Measurements from ENCODE around the gene ACIN1.

ACIN1 gene

GRCh38 chr14:23126548-23127278 lies 31.8 kb upstream of the ACIN1 start:
- Histone ChIP-seq H4K8ac (ENCODE audit: low read depth, low read length) (no peak overlapping the region), H3K23ac (ENCODE audit: low read depth, low read length, poor library complexity) (no peak overlapping the region), H3K9me3 (replicated peaks in 1 of 2; ENCODE audit: control insufficient read depth in 2 of 2, insufficient read depth in 1 of 2, low read depth in 1 of 2, low read length in 2 of 2) (peaks cover 0 to 2% of the 10 kb centered on the region in 2 donors), H3K4me3 (ENCODE audit: low read length in 2 of 2) (no peak overlapping the region), H2BK120ac (ENCODE audit: low read depth, low read length) (no peak overlapping the region), H3K14ac (ENCODE audit: low read length) (no peak overlapping the region), H3K18ac (ENCODE audit: low read length) (no peak overlapping the region), H3K4ac (ENCODE audit: low read length) (no peak overlapping the region), H2BK15ac (ENCODE audit: low read length) (no peak overlapping the region), H2BK5ac (ENCODE audit: low read length) (no peak overlapping the region), H3K79me1 (ENCODE audit: low read depth, low read length) (no peaks in the 10 kb centered on the region), H3K9ac (ENCODE audit: low read depth, low read length, poor library complexity) (no peak overlapping the region), H4K91ac (ENCODE audit: low read depth, low read length, poor library complexity) (no peak overlapping the region), H2BK12ac (ENCODE audit: low read length) (no peak overlapping the region), H3K36me3 (replicated peaks in 1 of 2; ENCODE audit: control insufficient read depth in 2 of 2, insufficient read depth in 2 of 2, low read length in 2 of 2) (peaks cover 0 to 10% of the 10 kb centered on the region in 2 donors), H3K27me3 (ENCODE audit: control insufficient read depth in 3 of 3, insufficient read depth in 3 of 3, low read depth in 1 of 3, low read length in 3 of 3) (no peaks in the 10 kb centered on the region), H3K27ac (replicated peaks; ENCODE audit: low read length) (no peak overlapping the region), H2AFZ (ENCODE audit: low read length) (no peak overlapping the region), H3K4me1 (ENCODE audit: control insufficient read depth in 2 of 2, insufficient read depth in 1 of 2, low read depth in 1 of 2, low read length in 2 of 2) (peaks cover 0 to 3% of the 10 kb centered on the region in 2 donors), H3K4me2 (ENCODE audit: insufficient read depth, low read length, poor library complexity, severe bottlenecking) (no peak overlapping the region), H2AK5ac (ENCODE audit: low read depth, low read length) (no peak overlapping the region)
- no CpG with 5 or more reads among the region's 8 CpGs for WGBS, 2 donors (ENCODE audit: extremely low coverage in 2 of 2, insufficient read length in 2 of 2, insufficient replicate concordance in 1 of 2)
- no peak for DNase-seq (ENCODE audit: low spot score)

GRCh38 chr14:23125933-23126524 lies 31.1 kb upstream of the ACIN1 start:
- no peak overlapping the region for H2AFZ ChIP-seq (ENCODE audit: low read length)
- H3K4me2 ChIP-seq (ENCODE audit: insufficient read depth, low read length, poor library complexity, severe bottlenecking) = no peak overlapping the region
- no peak overlapping the region for H2BK15ac ChIP-seq (ENCODE audit: low read length)
- no peak overlapping the region for H3K4ac ChIP-seq (ENCODE audit: low read length)
- H3K79me1 ChIP-seq (ENCODE audit: low read depth, low read length) = no peaks in the 10 kb centered on the region
- no peak overlapping the region for H3K27ac ChIP-seq (replicated peaks; ENCODE audit: low read length)
- no peak overlapping the region for H3K14ac ChIP-seq (ENCODE audit: low read length)
- H3K18ac ChIP-seq (ENCODE audit: low read length) = no peak overlapping the region
- no peak overlapping the region for H2AK5ac ChIP-seq (ENCODE audit: low read depth, low read length)
- H2BK120ac ChIP-seq (ENCODE audit: low read depth, low read length) = no peak overlapping the region
- no peak overlapping the region for H2BK5ac ChIP-seq (ENCODE audit: low read length)
- H2BK12ac ChIP-seq (ENCODE audit: low read length) = no peak overlapping the region
- WGBS, 2 donors (ENCODE audit: extremely low coverage in 2 of 2, insufficient read length in 2 of 2, insufficient replicate concordance in 1 of 2) = no CpG with 5 or more reads among the region's 9 CpGs
- H3K23ac ChIP-seq (ENCODE audit: low read depth, low read length, poor library complexity) = no peak overlapping the region
- peaks cover 0 to 2% of the 10 kb centered on the region in 2 donors for H3K9me3 ChIP-seq (replicated peaks in 1 of 2; ENCODE audit: control insufficient read depth in 2 of 2, insufficient read depth in 1 of 2, low read depth in 1 of 2, low read length in 2 of 2)
- H3K4me1 ChIP-seq (ENCODE audit: control insufficient read depth in 2 of 2, insufficient read depth in 1 of 2, low read depth in 1 of 2, low read length in 2 of 2) = peaks cover 3 to 5% of the 10 kb centered on the region in 2 donors
- H3K27me3 ChIP-seq (ENCODE audit: control insufficient read depth in 3 of 3, insufficient read depth in 3 of 3, low read depth in 1 of 3, low read length in 3 of 3) = no peaks in the 10 kb centered on the region
- H3K36me3 ChIP-seq (replicated peaks in 1 of 2; ENCODE audit: control insufficient read depth in 2 of 2, insufficient read depth in 2 of 2, low read length in 2 of 2) = peaks cover 0 to 6% of the 10 kb centered on the region in 2 donors
- H3K9ac ChIP-seq (ENCODE audit: low read depth, low read length, poor library complexity) = no peak overlapping the region
- no peak overlapping the region for H4K91ac ChIP-seq (ENCODE audit: low read depth, low read length, poor library complexity)
- DNase-seq (ENCODE audit: low spot score) = no peak
- H3K4me3 ChIP-seq (ENCODE audit: low read length in 2 of 2) = no peak overlapping the region
- no peak overlapping the region for H4K8ac ChIP-seq (ENCODE audit: low read depth, low read length)

- H3K4me2 ChIP-seq (ENCODE audit: insufficient read depth, low read length, poor library complexity, severe bottlenecking) = no peak overlapping the region
- H2BK15ac ChIP-seq (ENCODE audit: low read length) = no peak overlapping the region
- H4K8ac ChIP-seq (ENCODE audit: low read depth, low read length) = no peak overlapping the region
- WGBS, 2 donors (ENCODE audit: extremely low coverage in 2 of 2, insufficient read length in 2 of 2, insufficient replicate concordance in 1 of 2) = 100% methylated on average over 1 of the region's 3 CpGs
- H2AFZ ChIP-seq (ENCODE audit: low read length) = no peak overlapping the region
- H3K4me1 ChIP-seq (ENCODE audit: control insufficient read depth in 2 of 2, insufficient read depth in 1 of 2, low read depth in 1 of 2, low read length in 2 of 2) = peaks cover 4 to 5% of the 10 kb centered on the region in 2 donors
- no peak for DNase-seq (ENCODE audit: low spot score)
- H3K36me3 ChIP-seq (replicated peaks in 1 of 2; ENCODE audit: control insufficient read depth in 2 of 2, insufficient read depth in 2 of 2, low read length in 2 of 2) = peaks cover 0 to 6% of the 10 kb centered on the region in 2 donors
- H3K4me3 ChIP-seq (ENCODE audit: low read length in 2 of 2) = no peak overlapping the region
- no peak overlapping the region for H2AK5ac ChIP-seq (ENCODE audit: low read depth, low read length)
- H2BK12ac ChIP-seq (ENCODE audit: low read length) = no peak overlapping the region
- H3K14ac ChIP-seq (ENCODE audit: low read length) = no peak overlapping the region
- no peak overlapping the region for H3K18ac ChIP-seq (ENCODE audit: low read length)
- H3K4ac ChIP-seq (ENCODE audit: low read length) = no peak overlapping the region
- no peak overlapping the region for H3K9ac ChIP-seq (ENCODE audit: low read depth, low read length, poor library complexity)
- H3K9me3 ChIP-seq (replicated peaks in 1 of 2; ENCODE audit: control insufficient read depth in 2 of 2, insufficient read depth in 1 of 2, low read depth in 1 of 2, low read length in 2 of 2) = peaks cover 0 to 2% of the 10 kb centered on the region in 2 donors
- H3K27me3 ChIP-seq (ENCODE audit: control insufficient read depth in 3 of 3, insufficient read depth in 3 of 3, low read depth in 1 of 3, low read length in 3 of 3) = no peaks in the 10 kb centered on the region
- no peak overlapping the region for H2BK120ac ChIP-seq (ENCODE audit: low read depth, low read length)
- H3K23ac ChIP-seq (ENCODE audit: low read depth, low read length, poor library complexity) = no peak overlapping the region
- H2BK5ac ChIP-seq (ENCODE audit: low read length) = no peak overlapping the region
- H4K91ac ChIP-seq (ENCODE audit: low read depth, low read length, poor library complexity) = no peak overlapping the region
- no peak overlapping the region for H3K27ac ChIP-seq (replicated peaks; ENCODE audit: low read length)
- no peaks in the 10 kb centered on the region for H3K79me1 ChIP-seq (ENCODE audit: low read depth, low read length)
Observed at GRCh38 chr14:23125011-23125410, 30.1 kb upstream of the ACIN1 start.

- H2BK120ac ChIP-seq (ENCODE audit: low read depth, low read length) = no peak overlapping the region
- no peak overlapping the region for H3K14ac ChIP-seq (ENCODE audit: low read length)
- no peak overlapping the region for H2AFZ ChIP-seq (ENCODE audit: low read length)
- H3K4ac ChIP-seq (ENCODE audit: low read length) = no peak overlapping the region
- no peak overlapping the region for H2BK5ac ChIP-seq (ENCODE audit: low read length)
- no peak overlapping the region for H3K4me2 ChIP-seq (ENCODE audit: insufficient read depth, low read length, poor library complexity, severe bottlenecking)
- H4K91ac ChIP-seq (ENCODE audit: low read depth, low read length, poor library complexity) = no peak overlapping the region
- no peak for DNase-seq (ENCODE audit: low spot score)
- H2AK5ac ChIP-seq (ENCODE audit: low read depth, low read length) = no peak overlapping the region
- H3K4me3 ChIP-seq (ENCODE audit: low read length in 2 of 2) = no peak overlapping the region
- no peak overlapping the region for H2BK15ac ChIP-seq (ENCODE audit: low read length)
- H3K27ac ChIP-seq (replicated peaks; ENCODE audit: low read length) = no peak overlapping the region
- H3K9me3 ChIP-seq (replicated peaks in 1 of 2; ENCODE audit: control insufficient read depth in 2 of 2, insufficient read depth in 1 of 2, low read depth in 1 of 2, low read length in 2 of 2) = peaks cover 0 to 2% of the 10 kb centered on the region in 2 donors
- H3K18ac ChIP-seq (ENCODE audit: low read length) = no peak overlapping the region
- H3K79me1 ChIP-seq (ENCODE audit: low read depth, low read length) = no peaks in the 10 kb centered on the region
- no peak overlapping the region for H3K23ac ChIP-seq (ENCODE audit: low read depth, low read length, poor library complexity)
- no peak overlapping the region for H3K9ac ChIP-seq (ENCODE audit: low read depth, low read length, poor library complexity)
- no CpG with 5 or more reads among the region's 13 CpGs for WGBS, 2 donors (ENCODE audit: extremely low coverage in 2 of 2, insufficient read length in 2 of 2, insufficient replicate concordance in 1 of 2)
- H3K27me3 ChIP-seq (ENCODE audit: control insufficient read depth in 3 of 3, insufficient read depth in 3 of 3, low read depth in 1 of 3, low read length in 3 of 3) = no peaks in the 10 kb centered on the region
- no peak overlapping the region for H2BK12ac ChIP-seq (ENCODE audit: low read length)
- no peak overlapping the region for H4K8ac ChIP-seq (ENCODE audit: low read depth, low read length)
- peaks cover 5 to 8% of the 10 kb centered on the region in 2 donors for H3K4me1 ChIP-seq (ENCODE audit: control insufficient read depth in 2 of 2, insufficient read depth in 1 of 2, low read depth in 1 of 2, low read length in 2 of 2)
- H3K36me3 ChIP-seq (replicated peaks in 1 of 2; ENCODE audit: control insufficient read depth in 2 of 2, insufficient read depth in 2 of 2, low read length in 2 of 2) = peaks cover 0 to 6% of the 10 kb centered on the region in 2 donors
Observed at GRCh38 chr14:23124337-23124954, 29.5 kb upstream of the ACIN1 start.
